GM12878 (cell line): ENCODE results near the gene OR13J1. TPM values are rescaled to one million over a fixed set of nuclear protein-coding genes. Genes with fewer than 3 reads are reported as not detected.

Experiments used
- ATAC-seq: fragments of 200-7000 bp; cut with Tn5 transposase; 3 replicates; pipeline ENCODE4 v1.9.1; 2020; ENCODE audit warnings: mild to moderate bottlenecking, moderate library complexity
- BruUV-seq: library from RNA; stranded (reverse); fragments of 400-500 nt; replicated peaks from 2 replicates; lab custom pipeline; 2021; lab: Mats Ljungman, UMichigan
- CTCF ChIA-PET: fragments of 300-600 bp; sonication (Branson Sonifier 250); formaldehyde crosslinking; extraction: SDS; loops from one replicate; lab custom pipeline; 2021; ENCODE audit warnings: inconsistent platforms; lab: Yijun Ruan, JAX
- POLR2A ChIA-PET: fragments of 350-600 bp; formaldehyde crosslinking; extraction: SDS; loops from one replicate; lab custom pipeline; 2021; ENCODE audit warnings: inconsistent platforms; lab: Charles Lee
- RAD21 ChIA-PET: fragments of 300-600 bp; sonication (Branson Sonifier 250); formaldehyde crosslinking; loops from one replicate; lab custom pipeline; 2023; ENCODE audit warnings: antibody characterized with exemption; ENCODE audit not compliant: unreplicated experiment; lab: Charles Lee
- SMC1A ChIA-PET: fragments of 300-600 bp; sonication (Branson Sonifier 250); formaldehyde crosslinking; loops from one replicate; lab custom pipeline; 2023; ENCODE audit not compliant: unreplicated experiment, uncharacterized antibody; lab: Charles Lee
- DNase-seq: peaks from one replicate; pipeline ENCODE4 v3.0.0-alpha.2; 2011; ENCODE audit warnings: low read depth, low spot score
- FAIRE-seq: peaks from 3 replicates; lab custom pipeline; 2011; peaks lifted over from hg19 to GRCh38; lab: Jason Lieb, UNC
- H2AFZ ChIP-seq: 2 replicates; pipeline ENCODE4 v1.6.0; 2011; ENCODE audit warnings: low read depth, low read length, control low read depth; ENCODE audit not compliant: control insufficient read depth
- H3K27ac ChIP-seq: 2 replicates; pipeline ENCODE4 v1.5.1; 2011; ENCODE audit warnings: control low read depth; ENCODE audit not compliant: control insufficient read depth, insufficient read depth
- H3K27me3 ChIP-seq, 2 experiments: replicated peaks in 1 of 2; 2 replicates each; pipeline versions ENCODE4 v1.6.0 to v1.6.1; 2011; ENCODE audit warnings: low read length in 1 of 2; ENCODE audit not compliant: control insufficient read depth in 2 of 2, insufficient read depth in 2 of 2
- H3K36me3 ChIP-seq, 2 experiments: 2 replicates each; pipeline ENCODE4 v1.5.1; 2011; ENCODE audit warnings: low read length in 1 of 2; ENCODE audit not compliant: control insufficient read depth in 2 of 2, insufficient read depth in 2 of 2
- H3K4me1 ChIP-seq: 2 replicates; pipeline ENCODE4 v1.6.1; 2011; ENCODE audit warnings: mild to moderate bottlenecking, low read length, moderate library complexity, mixed read lengths; ENCODE audit not compliant: control insufficient read depth, insufficient read depth
- H3K4me2 ChIP-seq: 2 replicates; pipeline ENCODE4 v1.6.0; 2011; ENCODE audit warnings: control low read depth; ENCODE audit not compliant: control insufficient read depth, insufficient read depth
- H3K4me3 ChIP-seq: fragments of 200-600 bp; sonication (generic); 2 replicates; pipeline ENCODE4 v1.5.1; 2016
- H3K79me2 ChIP-seq: 2 replicates; pipeline ENCODE4 v1.6.0; 2011; ENCODE audit warnings: low read length; ENCODE audit not compliant: control insufficient read depth, insufficient read depth
- H3K9ac ChIP-seq: 2 replicates; pipeline ENCODE4 v1.8.0; 2011; ENCODE audit warnings: low read length, control low read depth, mixed read lengths; ENCODE audit not compliant: control insufficient read depth, insufficient read depth
- H3K9me3 ChIP-seq: replicated peaks from 3 replicates; pipeline ENCODE4 v1.5.1; 2011; ENCODE audit warnings: mild to moderate bottlenecking, low read length; ENCODE audit not compliant: control insufficient read depth, insufficient read depth
- H4K20me1 ChIP-seq: 2 replicates; pipeline ENCODE4 v1.6.0; 2011; ENCODE audit not compliant: control insufficient read depth, insufficient read depth
- ATF3 ChIP-seq: IDR thresholded peaks from 2 replicates; pipeline ENCODE4 v1.6.1; 2011; ENCODE audit warnings: low read depth, mild to moderate bottlenecking, low read length, moderate library complexity, borderline replicate concordance; ENCODE audit errors: extremely low read depth
- CEBPB ChIP-seq, 2 experiments: fragments of 150-350 bp in 1 of 2; IDR thresholded peaks; 2 replicates each; pipeline ENCODE4 v1.6.1; 2012 to 2014; ENCODE audit warnings: low read depth in 2 of 2, low read length in 2 of 2, borderline replicate concordance in 1 of 2, inconsistent platforms in 1 of 2
- CTCF ChIP-seq, 3 experiments: IDR thresholded peaks in 2 of 3; conservative IDR thresholded peaks in 1 of 3; 2 replicates each; pipeline ENCODE4 v1.5.1; 2011; ENCODE audit warnings: low read depth in 3 of 3, low read length in 3 of 3, mild to moderate bottlenecking in 3 of 3, control low read depth in 2 of 3, moderate library complexity in 2 of 3, inconsistent platforms in 1 of 3, mixed read lengths in 1 of 3; ENCODE audit not compliant: control insufficient read depth in 2 of 3, insufficient read depth in 1 of 3; ENCODE audit errors: extremely low read depth in 1 of 3
- E2F4 ChIP-seq: IDR thresholded peaks from 2 replicates; pipeline ENCODE4 v1.6.1; 2012; ENCODE audit warnings: low read depth, low read length, improper control_type of control experiment
- E4F1 ChIP-seq: fragments of 450-650 bp; IDR thresholded peaks from 2 replicates; pipeline ENCODE4 v1.6.1; 2018; ENCODE audit warnings: borderline replicate concordance, mild to moderate bottlenecking; ENCODE audit not compliant: partially characterized antibody
- EZH2 ChIP-seq: IDR thresholded peaks from 2 replicates; pipeline ENCODE4 v1.6.1; 2012; ENCODE audit warnings: low read depth, mild to moderate bottlenecking, control low read depth, inconsistent platforms, low read length, borderline replicate concordance; ENCODE audit not compliant: control insufficient read depth
- HSF1 ChIP-seq: fragments of 150-350 bp; IDR thresholded peaks from 2 replicates; pipeline ENCODE4 v1.6.1; 2014; ENCODE audit warnings: mild to moderate bottlenecking, low read depth, low read length
- MLLT1 ChIP-seq: fragments of 450-650 bp; IDR thresholded peaks from 2 replicates; pipeline ENCODE4 v1.6.1; 2016; ENCODE audit warnings: mild to moderate bottlenecking
- NFIC ChIP-seq: IDR thresholded peaks from 2 replicates; pipeline ENCODE4 v1.6.1; 2012; ENCODE audit warnings: low read depth, mild to moderate bottlenecking, inconsistent platforms, low read length, moderate library complexity
- NFYA ChIP-seq: IDR thresholded peaks from 2 replicates; pipeline ENCODE4 v1.6.1; 2011; ENCODE audit warnings: low read depth, mild to moderate bottlenecking, low read length, improper control_type of control experiment, borderline replicate concordance
- TARDBP ChIP-seq: IDR thresholded peaks from 2 replicates; pipeline ENCODE4 v1.6.1; 2016; ENCODE audit warnings: borderline replicate concordance
- YBX1 ChIP-seq: fragments of 450-650 bp; IDR thresholded peaks from 2 replicates; pipeline ENCODE4 v1.6.1; 2016; ENCODE audit warnings: antibody characterized with exemption
- ZNF24 ChIP-seq: fragments of 450-650 bp; IDR thresholded peaks from 2 replicates; pipeline ENCODE4 v1.6.1; 2017; ENCODE audit warnings: antibody characterized with exemption, mild to moderate bottlenecking
- WGBS: methylation state at CpG from one replicate; pipeline ENCODE4 v1.1.6; 2016; ENCODE audit warnings: low lambda C conversion rate; ENCODE audit not compliant: insufficient replicate concordance, insufficient coverage; ENCODE audit errors: missing lambda C conversion rate; 5-methylcytosine and 5-hydroxymethylcytosine counted together
- in situ Hi-C: fragments of 300-500 bp; cut with MboI; formaldehyde crosslinking; loops from 9 replicates; pipeline ENCODE4 v1.14.3; 2018; ENCODE audit warnings: mixed read lengths
- intact Hi-C: fragments of 100-400 bp; cut with micrococcal nuclease; formaldehyde crosslinking; loops from one replicate; pipeline ENCODE4 v1.14.2; 2022; ENCODE audit not compliant: unreplicated experiment
- polyA plus RNA-seq, 11 experiments: library from polyadenylated mRNA; depleted of rRNA in 4 of 11; unstranded in 6 of 11; stranded (reverse) in 5 of 11; fragments of >200 nt; fragmentation: Nextera tagmentation in 4 of 11; fragmentation: Illumina TruSeq in 1 of 11; extraction: Ambion mirVana in 4 of 11; extraction: Trizol in 1 of 11; gene quantifications; 1 replicate in 1 of 11; 2 replicates in 10 of 11; pipeline versions ENCODE4 v1.2.1 to v1.2.3, GENCODE V29; 2011 to 2016; ENCODE audit warnings: inconsistent platforms in 2 of 11, missing spikeins in 2 of 11, low read depth in 1 of 11
- total RNA-seq, 4 experiments: library from RNA; depleted of rRNA in 3 of 4; stranded (reverse); fragments of >200 nt in 3 of 4; fragmentation: Illumina TruSeq in 1 of 4; extraction: Trizol in 1 of 4; gene quantifications; 2 replicates each; pipeline versions ENCODE4 v1.2.1 to v1.2.3, GENCODE V29; 2013 to 2021

OR13J1 gene
- total and polyA plus RNA-seq, 10 of the 15 experiments (the other 5 are each of a cell fraction or from before 2014, with no cell fraction given) = not detected

- no peak for DNase-seq
- no TSS peak for BruUV-seq
- H3K9ac ChIP-seq = no peak overlapping the region
- no peak overlapping the region for H2AFZ ChIP-seq
- H3K36me3 ChIP-seq = no peaks in the 10 kb centered on the region
- no peaks in the 10 kb centered on the region for H3K79me2 ChIP-seq
- in situ Hi-C loops (no loop called here), intact Hi-C loops (no loop called here)
- H3K27ac ChIP-seq = no peak overlapping the region
- WGBS = 50% methylated on average over 12 of the region's 14 CpGs
- no peak for ATAC-seq
- H3K4me1 ChIP-seq = no peaks in the 10 kb centered on the region
- RAD21 ChIA-PET = no interaction called here
- CTCF ChIA-PET = no interaction called here
- SMC1A ChIA-PET = no interaction called here
- no peak overlapping the region for H3K4me2 ChIP-seq
- no peak for FAIRE-seq
- H3K27me3 ChIP-seq = peaks cover 0 to 1% of the 10 kb centered on the region in 2 experiments; a peak in 2 of 4 replicates
- POLR2A ChIA-PET = interaction anchor here (0.6 kb wide), 1 partner anchor 124 kb away, joined by 4 read pairs; no protein-coding TSS in a partner anchor
- H3K9me3 ChIP-seq = no peaks in the 10 kb centered on the region
- no peak overlapping the region for H3K4me3 ChIP-seq
- H4K20me1 ChIP-seq = no peaks in the 10 kb centered on the region
- TF ChIP-seq HSF1 (no peak), CTCF (IDR thresholded peaks at IDR 0.05 in 2 of 3, conservative IDR thresholded peaks at IDR 0.05 in 1 of 3; ENCODE audit: control insufficient read depth in 2 of 3, extremely low read depth in 1 of 3, insufficient read depth in 1 of 3, low read depth in 3 of 3, low read length in 3 of 3) (no peak), ZNF24 (no peak), EZH2 (no peak), E4F1 (no peak), TARDBP (no peak), MLLT1 (no peak), YBX1 (no peak), ATF3 (no peak), NFYA (no peak), E2F4 (no peak), CEBPB (IDR thresholded peaks at IDR 0.05; ENCODE audit: borderline replicate concordance in 1 of 2, low read depth in 2 of 2, low read length in 2 of 2) (no peak), NFIC (no peak)
Measured at GRCh38 chr9:35906923-35907699, 36.9 kb upstream of the OR13J1 start.
